GM19043 (cell line): Measurements from ENCODE around the gene VWA5B2.

Experiments
- ATAC-seq: cut with Tn5 transposase; IDR thresholded peaks from one replicate; pipeline ENCODE4 v1.9.1; 2021; ENCODE audit warnings: low read depth; ENCODE audit not compliant: unreplicated experiment

Gene VWA5B2

GRCh38 chr3:184272269-184272668, 42.9 kb downstream of the VWA5B2 start:
- no peak for ATAC-seq

DNA sequence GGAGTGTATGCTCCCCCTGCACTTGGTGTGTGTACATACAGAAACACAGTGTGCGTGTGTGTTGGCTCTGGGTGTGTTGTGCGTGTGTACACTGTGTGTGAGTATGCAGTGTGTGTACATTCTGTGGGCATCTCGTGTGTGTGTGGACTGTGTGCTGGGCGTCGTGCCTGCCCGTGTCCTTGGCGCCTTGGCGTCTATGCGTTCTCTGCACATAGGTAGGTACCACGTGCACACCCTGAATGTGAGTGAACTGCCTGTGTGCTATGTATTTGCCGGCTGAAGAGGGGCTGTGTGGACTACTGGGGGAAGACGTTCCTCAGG, 46.0 kb downstream of the VWA5B2 start:
- ATAC-seq, result no peak

- no peak for ATAC-seq
Observed at GRCh38 chr3:184275961-184276910, 46.9 kb downstream of the VWA5B2 start, which contains the start of gene ECE2. Gene ECE2, plus strand, starts transcription at chr3:184276022. Its CDS starts 132 bp downstream, at chr3:184276154.

DNA sequence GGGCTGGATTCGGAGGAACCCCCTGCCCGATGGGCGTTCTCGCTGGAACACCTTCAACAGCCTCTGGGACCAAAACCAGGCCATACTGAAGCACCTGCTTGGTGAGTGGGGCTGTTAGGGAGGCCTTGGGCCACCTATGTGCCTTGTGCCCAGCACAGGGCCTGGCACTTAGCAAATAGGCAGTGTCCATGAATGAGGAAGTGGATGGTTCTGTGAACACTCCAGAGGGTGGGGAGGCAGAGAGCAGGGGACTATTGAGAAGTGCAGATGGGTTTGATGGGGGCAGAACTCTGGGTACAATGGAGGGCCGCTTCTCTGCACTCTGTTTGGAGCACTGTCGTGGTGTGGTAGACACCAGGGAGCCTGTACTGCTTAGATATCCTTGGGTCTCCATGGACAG, 48.0 kb downstream of the VWA5B2 start:
- no peak for ATAC-seq

GRCh38 chr3:184282941-184283340, 53.6 kb downstream of the VWA5B2 start:
- no peak for ATAC-seq

- no peak for ATAC-seq
Observed at GRCh38 chr3:184283681-184284080, 54.3 kb downstream of the VWA5B2 start.

DNA sequence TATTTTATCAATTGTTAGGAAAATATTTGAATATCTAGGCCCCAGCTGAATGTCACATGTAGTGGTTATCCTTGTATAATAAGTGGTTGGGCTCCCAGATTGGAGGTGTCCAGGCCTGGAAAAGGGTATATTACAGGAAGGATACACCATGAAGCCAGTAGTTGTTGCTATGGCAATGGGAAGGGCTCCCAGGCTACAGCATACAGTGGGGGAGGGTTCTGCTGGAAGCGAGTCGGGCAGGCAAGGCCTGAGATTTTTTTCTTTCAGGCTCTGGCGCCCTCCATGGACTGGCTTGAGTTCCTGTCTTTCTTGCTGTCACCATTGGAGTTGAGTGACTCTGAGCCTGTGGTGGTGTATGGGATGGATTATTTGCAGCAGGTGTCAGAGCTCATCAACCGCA, 55.3 kb downstream of the VWA5B2 start:
- no peak for ATAC-seq

DNA sequence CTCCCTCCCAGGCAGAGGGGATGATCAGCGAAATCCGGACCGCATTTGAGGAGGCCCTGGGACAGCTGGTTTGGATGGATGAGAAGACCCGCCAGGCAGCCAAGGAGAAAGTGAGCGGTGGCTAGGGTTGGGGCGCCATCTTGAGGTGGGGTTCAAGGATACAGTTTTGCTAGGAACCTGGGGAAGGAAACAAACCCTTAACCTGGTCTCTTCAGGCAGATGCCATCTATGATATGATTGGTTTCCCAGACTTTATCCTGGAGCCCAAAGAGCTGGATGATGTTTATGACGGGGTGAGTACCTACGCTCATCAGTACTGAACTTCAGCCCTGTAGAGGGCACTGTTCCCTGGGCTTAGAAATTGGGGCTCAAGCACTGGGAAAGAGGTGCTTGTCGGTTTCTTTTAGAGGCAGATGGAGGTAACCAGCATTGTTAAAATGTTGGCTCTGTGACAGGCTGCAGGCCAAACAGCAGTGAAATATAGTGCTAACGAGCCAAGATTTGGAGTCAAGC, 60.1 kb downstream of the VWA5B2 start:
- ATAC-seq, result no peak

- ATAC-seq, result no peak
Observed at GRCh38 chr3:184290331-184290730, 60.9 kb downstream of the VWA5B2 start.

GRCh38 chr3:184291044-184291737, 61.8 kb downstream of the VWA5B2 start:
- no peak for ATAC-seq
